GM21367 (cell line): ENCODE data around the gene JPH2.

Experiments used
- ATAC-seq: cut with Tn5 transposase; IDR thresholded peaks from one replicate; pipeline ENCODE4 v1.9.1; 2021; ENCODE audit not compliant: unreplicated experiment

The JPH2 gene

DNA sequence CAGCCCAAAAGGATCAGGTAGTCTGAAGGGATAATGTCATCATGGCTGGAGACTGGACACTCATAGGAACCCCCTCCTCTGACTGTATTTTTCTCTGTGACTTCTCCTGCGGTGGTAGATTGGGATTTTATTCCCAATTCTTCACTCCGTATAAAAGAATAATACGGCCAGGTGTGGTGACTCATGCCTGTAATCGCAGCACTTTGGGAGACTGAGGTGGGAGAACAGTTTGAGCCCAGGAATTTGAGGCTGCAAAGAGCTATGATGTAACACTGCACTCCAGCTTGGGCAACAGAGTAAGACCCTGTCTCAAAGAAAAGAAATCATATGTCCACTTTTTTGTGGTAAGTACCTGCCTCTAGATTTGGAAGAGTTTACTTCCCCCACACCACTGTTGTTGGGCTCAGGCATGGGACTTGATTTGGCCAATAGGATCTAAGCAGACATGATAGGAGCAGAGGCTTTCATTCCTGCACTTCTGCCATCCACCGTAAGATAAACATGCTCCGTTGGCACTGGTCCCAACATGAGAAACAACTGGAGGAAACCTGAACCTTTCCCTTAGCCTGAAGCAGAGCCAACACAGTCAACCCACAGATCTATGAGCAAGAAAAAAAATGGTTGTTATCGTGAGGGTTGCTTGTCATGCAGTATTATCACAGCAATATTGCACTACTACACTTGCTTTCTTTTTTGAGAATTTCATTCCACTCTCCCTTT lies 82.0 kb downstream of the JPH2 start:
- ATAC-seq, result no peak

DNA sequence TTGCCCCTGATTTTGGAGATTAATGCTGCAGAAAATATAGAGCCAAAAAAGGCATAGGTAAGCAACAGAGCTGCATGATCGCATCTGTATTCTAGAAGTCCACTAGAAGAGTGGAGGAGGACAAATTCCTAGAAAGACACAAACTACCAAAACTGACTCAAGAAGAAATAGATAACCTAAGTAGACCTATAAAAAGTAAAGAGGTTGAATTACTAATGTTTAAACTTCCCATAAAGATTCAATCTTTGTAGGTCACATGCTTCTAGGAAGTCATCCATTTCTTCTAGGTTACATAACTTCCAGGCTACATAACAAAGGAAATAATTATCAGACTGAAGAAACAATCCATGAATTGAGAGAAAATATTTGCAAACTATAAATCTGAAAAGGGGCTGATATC lies 84.4 kb downstream of the JPH2 start:
- no peak for ATAC-seq

DNA sequence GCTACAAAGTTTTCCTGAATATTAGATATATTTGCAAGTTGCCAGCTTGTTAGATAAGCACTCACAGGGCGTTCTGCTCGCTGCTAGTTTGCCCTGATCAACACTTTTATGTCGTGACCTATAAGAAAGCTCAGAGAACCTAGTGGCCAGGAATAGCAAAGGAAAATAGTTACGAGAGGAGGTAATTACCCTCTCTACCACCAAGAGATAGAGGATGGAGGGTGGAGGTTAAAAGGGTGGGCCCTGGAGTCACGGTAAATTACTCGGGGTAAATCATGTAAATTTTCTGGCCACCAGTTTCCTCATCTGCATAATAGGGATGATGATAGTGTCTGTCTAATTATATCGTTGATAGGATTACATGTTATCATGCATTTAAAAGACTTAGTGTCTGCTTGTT lies 87.2 kb downstream of the JPH2 start:
- ATAC-seq, result no peak

DNA sequence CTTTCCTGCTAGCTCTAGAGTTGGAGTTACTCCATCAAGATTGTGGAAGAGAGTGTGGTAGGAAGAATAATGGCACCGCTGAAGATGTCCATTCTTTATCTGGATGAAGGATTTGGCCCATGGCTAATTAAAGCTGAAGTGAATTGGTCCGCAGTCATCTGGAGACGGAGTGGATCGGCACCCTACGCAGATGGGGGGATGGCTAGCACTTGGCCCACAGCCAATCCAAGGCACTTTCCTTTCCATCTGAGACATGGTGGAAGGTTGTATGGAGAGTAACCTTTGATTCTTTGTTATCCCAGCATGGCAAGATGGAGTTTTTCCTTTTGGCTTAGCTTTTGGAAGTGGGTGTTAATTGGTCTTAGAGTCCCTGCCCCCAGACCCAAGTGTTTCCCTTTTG lies 88.3 kb downstream of the JPH2 start:
- no peak for ATAC-seq

DNA sequence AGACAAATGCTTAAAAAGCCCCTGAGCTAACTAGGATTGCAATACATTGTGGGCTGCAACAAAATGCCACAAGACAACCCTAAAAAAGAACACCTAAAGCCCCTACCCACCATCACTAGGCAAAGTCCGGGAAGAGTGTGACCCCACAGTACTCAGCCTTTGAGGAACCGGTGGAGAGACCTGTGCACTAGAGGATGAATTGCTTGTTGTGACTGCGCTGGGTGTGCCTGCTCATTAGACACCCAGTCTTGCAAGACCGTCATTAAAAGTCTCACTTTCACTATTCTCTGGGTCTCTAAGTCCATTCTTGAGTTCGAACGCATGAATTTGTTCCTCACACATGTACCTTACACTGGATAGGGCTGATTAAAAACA lies 88.7 kb downstream of the JPH2 start:
- no peak for ATAC-seq

DNA sequence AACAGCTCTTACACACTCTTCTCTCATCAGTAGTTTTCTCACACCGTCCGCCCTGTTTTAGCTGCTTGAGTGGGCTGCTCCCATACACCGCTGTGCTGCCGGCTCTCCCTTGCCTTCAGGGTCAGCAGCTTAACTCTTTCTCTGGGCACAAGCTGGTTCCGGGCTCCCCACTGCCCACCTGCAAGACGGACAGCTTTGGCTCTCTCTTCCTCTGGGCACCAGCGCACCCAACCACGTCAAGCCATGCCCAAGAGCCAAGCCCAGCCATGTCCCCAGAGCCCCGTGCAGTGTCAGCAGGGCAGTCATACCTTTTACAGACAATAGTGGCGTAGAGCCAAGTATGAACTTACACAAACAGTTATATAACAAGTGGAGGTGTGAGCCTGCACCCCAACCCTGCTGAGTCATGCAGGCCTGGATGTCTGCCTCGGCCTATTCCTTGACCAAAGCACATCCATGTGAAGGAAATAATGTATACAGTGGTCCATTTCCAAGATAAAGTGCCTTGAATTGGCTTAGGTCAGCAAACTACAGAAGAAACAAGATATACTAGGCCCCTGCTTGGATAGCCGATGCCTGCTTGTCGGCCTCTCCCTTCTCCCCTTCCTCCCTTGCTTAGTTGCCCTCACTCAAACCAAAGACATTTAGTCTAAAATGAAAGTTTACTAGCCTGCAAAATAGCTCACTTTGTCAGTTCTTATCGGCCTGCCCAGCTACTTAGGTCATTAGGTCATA lies 89.3 kb downstream of the JPH2 start:
- ATAC-seq, result no peak

DNA sequence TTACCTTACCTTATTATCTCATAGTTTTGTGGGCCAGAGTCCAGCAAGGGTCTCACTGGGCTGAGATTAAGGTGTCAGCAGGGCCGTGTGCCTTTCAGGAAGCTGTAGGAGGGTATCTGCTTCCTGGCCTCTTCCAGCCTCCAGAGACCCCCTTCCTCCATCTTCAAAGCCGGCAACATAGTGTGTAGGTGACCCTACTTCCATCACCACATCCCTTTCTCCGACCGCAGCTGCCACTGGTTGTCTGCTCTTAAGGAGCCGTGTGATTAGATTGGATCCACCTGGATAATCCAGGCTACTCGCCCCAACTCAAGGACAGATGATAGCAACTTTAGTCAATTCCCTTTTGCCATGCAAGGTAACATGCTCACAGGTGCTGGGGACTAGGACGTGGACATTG lies 91.2 kb downstream of the JPH2 start:
- no peak for ATAC-seq

DNA sequence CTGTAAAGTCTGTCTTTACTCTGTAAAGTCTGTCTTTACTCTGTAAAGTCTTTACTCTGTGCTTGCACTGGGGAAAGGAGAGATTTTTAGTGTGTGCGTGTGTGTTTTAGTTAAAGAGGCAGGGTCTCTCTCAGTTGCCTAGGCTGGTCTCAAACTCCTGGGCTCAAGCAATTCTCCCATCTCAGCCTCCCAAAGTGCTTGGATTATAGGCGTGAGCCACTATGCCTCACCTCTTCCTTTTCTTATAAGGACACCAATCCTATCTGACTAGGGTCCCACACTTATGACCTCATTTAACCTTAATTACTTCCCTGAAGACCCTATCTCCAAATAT lies 93.8 kb downstream of the JPH2 start:
- no peak for ATAC-seq

DNA sequence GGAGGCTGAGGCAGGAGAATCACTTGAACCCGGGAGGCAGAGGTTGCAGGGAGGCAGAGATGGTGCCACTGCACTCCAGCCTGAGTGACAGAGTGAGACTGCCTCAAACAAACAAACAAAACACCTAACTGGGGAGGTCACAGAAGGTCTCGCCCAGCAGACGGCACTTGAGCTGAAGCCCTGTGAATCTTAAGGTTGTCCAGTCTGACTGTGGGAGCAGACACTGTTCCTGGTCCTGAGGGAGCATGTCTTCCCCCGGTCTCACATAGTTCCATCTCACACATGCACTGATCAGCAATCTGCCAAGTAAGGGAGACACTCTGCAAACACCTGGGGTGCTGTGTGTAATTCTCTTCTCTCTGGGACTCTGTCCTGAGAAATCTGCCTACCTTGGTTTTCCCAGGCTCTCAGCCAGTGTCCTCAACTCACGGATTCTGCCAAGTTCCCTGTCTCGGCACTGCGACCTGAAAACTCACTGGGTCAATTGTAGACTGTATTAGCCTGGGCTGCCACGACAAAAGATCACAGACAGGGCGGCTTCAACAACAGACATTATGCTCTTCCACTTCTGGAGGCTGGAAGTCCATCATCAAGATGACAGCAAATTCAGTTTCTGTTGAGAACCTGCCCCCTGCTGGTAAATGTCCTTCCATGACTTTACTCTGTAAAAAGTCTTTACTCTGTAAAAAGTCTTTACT lies 94.3 kb downstream of the JPH2 start:
- ATAC-seq, result no peak

DNA sequence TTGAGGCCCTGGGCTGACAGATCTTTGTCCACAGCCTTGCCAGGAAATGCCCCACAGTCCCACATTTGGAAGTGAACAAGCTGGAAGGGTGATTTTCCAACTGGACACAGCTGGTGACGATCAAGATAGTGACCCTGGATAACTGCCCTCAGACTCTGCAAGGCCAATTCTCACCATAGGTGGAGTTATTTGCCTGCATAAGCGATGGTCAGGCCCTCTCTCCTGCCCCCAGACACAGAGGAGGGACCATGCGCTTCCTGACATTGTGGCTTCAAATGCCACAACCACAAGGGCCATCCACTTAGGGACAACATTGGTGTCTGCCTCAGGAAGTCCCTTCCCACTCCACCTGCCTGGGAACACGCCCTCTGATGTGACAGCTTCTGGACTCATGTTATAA lies 96.0 kb downstream of the JPH2 start:
- ATAC-seq, result no peak

DNA sequence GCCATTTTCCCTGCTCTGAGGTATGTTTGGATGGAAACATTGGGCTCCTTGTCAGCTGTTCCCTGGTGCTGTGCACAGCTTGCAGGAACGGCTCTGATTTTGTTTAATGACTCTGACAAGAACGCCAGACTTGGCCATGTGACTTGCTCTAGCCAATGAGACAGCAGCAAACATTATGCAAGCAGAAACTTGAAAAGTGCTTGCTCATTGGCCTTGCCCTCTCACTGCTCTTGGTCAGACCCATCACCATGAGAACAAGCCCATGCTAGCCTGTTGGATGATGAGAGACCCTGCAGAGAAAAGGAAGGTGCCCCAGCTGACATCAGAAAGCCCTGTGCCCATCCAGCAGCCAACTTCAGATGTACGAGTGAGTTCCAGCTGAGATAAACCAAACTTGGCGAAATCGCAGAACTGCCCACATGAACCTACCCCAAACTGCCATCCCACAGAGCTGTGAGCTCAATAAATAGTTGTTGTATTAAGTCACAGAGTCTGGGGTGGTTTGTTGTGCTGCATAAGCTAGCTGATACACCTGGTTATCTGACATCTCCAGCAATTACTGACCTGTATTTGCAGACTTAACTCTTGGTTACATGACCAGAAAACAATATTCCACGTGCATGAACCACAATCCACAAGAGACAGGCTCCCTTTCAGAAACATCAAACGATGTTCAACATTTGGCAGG lies 96.9 kb downstream of the JPH2 start:
- ATAC-seq, result no peak

DNA sequence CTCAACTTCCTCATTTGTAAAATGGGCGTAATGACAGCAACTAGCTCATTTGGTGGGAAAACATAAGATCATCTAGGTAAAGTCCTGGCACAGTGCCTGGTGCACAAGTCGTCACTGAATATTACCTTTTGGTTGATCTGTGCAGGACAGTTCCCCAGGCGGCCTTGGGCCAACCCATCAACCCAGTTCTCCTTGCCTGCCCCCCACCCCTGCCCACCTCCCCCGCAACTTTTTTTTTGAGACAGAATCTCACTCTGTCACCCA lies 99.2 kb downstream of the JPH2 start:
- no peak for ATAC-seq

DNA sequence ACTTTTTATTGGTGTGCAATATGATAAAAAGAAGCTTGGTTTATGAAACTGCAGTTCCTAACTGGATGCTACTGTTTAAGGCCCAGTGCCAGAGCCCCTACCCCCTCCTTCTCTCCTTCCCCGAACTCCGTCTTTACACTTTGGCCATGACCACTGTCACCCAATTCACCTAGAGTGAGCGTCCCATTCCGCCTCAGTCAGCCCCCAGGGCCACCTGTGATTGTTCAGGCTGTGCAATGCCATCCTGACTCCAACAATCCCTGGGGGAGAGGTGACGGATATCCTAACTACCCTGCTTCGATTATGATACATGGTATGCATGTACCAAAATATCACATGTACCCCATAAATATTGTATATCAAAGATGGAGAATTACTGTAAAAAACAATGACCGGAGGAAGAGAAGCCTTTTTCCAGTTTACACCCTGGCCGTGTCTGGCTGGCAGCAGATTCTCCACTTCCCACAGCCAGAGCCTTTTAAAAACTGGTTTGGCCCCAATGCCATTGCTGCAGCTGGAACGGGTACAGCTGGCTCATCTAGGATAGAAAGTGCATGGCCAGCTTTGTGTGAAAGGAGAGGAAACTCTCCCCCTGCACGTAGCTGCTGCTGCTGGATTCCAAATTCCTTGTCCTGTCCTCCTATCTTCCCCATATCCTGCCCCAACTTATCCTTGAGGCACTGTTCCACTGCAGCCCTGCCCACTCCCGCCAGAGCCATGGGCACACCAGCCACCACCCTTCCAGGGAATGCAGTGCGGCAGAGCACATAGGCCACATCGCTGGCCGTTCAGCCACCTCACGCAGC lies 99.7 kb downstream of the JPH2 start:
- ATAC-seq, result no peak

DNA sequence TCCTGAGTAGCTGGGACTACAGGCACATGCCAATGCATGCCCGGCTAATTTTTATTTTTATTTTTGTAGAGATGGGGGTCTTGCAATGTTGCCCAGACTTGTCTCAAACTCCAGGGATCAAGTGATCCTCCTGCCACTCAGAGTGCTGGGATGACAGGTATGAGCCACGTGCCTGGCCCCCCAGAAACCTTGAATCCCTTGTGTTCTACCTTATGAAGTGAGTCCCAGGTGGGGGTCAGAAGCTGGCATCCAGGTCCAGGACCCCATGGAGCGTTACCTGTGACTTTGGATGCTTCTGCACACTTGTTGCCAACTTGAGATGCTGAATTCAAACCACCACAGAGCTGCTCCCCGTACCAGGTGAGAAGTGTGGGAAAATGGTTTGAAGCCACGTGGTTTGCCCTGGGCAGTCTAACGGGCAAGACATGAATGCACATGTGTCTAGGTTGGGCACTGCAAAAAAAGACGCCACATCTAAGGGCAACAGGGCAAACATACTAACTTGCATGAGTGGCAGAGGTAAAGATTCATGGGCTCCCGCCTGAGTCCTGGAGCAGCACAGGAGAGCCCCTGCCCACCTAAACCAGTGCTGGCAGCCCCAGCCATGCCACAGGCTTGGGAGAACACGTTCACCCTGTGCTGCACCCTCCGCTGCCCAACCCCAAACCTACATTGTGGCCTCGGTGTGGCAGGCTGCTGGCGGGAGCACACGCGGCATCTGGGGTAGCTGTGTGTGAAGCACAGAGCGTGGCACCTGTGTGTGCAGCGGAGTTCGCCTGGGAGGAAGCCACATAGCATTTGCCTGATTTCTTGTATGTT lies 101.2 kb downstream of the JPH2 start:
- ATAC-seq, result no peak

DNA sequence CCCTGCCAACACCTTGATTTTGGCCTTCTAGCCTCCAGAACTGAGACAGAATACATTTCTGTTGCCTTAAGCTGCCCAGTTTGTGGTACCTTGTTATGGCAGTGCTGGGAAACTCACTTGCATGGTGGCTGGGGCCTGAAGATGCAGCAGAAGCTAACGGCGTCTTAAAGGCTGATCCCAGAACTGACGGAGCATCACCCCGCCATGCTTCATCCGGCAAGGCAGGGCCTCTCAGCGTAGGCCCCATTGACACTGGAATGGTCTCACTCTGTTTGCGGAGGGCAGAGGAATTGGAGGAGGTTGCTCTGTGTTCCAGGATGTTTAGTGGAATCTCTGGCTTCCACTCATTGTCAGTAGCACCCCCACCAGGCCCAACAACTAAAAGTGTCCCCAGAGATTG lies 102.1 kb downstream of the JPH2 start:
- ATAC-seq, result no peak

DNA sequence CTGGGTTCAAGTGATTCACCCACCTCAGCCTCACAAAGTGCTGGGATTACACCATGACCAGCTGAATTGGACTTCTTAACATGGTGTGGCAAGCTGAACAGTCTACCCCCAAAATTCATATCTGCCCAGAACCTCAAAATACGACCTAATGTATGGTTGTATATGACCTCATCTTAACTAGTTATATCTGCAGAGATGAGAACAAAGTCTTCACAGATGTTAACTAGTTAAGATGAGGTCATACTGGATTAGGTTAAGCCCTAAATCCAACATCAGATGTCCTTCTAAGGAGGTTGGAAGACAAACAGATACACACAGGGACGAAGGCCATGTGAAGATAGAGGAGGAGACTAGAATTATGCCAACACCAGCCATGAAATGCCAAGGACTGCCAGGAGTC lies 102.5 kb downstream of the JPH2 start:
- no peak for ATAC-seq

DNA sequence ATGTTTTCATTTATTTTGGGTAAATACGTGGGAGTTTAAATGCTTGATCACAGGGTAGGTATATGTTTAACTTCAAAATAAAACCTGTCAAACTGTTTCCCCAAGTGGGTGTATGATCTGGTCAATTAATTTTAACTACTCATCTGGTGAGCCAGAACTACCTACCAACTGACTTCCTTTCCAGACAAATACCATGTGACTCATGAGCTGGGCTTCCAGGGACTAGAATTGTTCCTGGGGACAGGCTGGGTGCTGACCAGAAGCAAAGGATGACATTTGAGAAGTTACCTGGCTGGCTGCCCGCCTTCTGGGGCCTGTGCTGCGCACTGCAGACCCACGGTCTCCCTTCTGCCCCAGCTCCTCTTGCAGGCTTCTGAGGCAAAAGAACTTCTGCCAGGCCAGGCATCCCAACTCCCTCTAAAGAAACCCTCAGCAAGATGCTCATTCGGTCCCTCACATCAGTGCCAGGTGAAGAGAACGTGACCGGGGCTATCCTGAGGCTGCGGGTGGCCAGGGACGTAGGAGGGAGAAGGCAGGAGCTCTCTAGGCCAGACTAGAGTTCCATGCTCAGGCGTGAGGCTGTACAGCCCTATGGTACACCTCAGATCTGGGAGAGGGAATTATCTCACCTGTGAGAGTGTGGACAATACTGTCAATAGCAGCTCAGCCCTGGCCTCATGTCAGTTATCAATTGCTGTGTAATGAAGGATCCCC lies 103.6 kb downstream of the JPH2 start:
- ATAC-seq, result no peak

DNA sequence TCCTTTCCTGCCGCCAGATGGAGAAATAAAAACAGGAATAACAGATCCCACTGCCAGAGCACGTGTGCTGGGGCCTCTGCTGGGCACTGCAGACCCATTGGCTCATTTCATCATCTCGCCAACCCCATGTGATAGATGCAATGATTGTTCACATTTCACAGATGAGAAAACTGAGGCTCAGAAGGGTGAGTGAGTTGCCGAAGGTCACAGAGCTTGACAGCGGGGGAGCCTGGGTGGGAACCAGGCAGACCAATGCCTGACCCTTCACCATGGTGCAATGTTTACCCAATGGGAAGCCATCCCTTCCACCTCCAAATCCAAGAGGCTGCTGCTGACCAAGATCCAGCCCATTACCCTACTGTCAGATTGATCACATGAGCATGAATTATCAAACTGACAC lies 105.1 kb downstream of the JPH2 start:
- ATAC-seq, result no peak

DNA sequence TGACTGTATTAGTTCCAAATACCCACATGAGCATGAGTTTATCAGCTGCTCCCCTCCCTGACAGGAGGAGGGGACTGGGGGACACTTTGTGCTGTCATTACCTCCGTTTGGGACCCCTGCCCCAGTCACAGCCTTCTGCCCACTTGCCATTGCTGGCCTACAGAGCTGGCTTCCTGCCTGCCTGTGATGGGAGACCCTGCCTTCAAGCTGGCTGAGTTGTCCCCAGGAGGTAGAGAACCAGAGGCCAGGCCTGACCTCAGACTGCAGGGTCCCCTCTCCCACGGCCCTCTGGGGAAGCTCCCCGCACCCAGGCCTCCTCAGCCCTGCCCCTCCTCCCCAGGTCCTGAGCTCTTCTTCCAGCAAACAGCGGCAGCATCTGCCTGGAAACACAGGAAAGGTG lies 105.5 kb downstream of the JPH2 start:
- no peak for ATAC-seq
